ENCODE measurements around the gene RFXANK.
"Not testable (repeated sequence)": the region's sequence is repeated elsewhere in the genome, so short reads cannot be mapped to it uniquely, and the experiment has no call there.

Gene RFXANK

GRCh38 chr19:19192078-19192882 is at the start of gene RFXANK, which contains the start of gene BORCS8:
RFXANK (plus strand) TSS chr19:19192258; CDS start chr19:19193947, 1,689 bp downstream.
BORCS8 (minus strand) TSS chr19:19192152; CDS start chr19:19192117, 35 bp downstream.
- DNase-seq (ENCODE audit: low spot score) = peak; percentile 99

GRCh38 chr19:19142347-19142746 is 49.7 kb upstream of the RFXANK start:
- no peak for DNase-seq (ENCODE audit: low spot score)

- no peak for DNase-seq (ENCODE audit: low spot score)
These were observed 46.8 kb upstream of the RFXANK start for GRCh38 chr19:19145281-19145680.

GRCh38 chr19:19145684-19146608 is 46.1 kb upstream of the RFXANK start:
- DNase-seq (ENCODE audit: low spot score) = peak; percentile 60

- DNase-seq (ENCODE audit: low spot score) = no peak
These were observed 45.2 kb upstream of the RFXANK start for GRCh38 chr19:19146865-19147264.

- no peak for DNase-seq (ENCODE audit: low spot score)
These were observed 44.7 kb upstream of the RFXANK start for GRCh38 chr19:19147344-19147743.

- not testable (repeated sequence) for DNase-seq (ENCODE audit: low spot score)
These were observed 43.6 kb upstream of the RFXANK start for GRCh38 chr19:19148504-19148903.

- no peak for DNase-seq (ENCODE audit: low spot score)
These were observed 42.6 kb upstream of the RFXANK start for GRCh38 chr19:19149435-19149834.

GRCh38 chr19:19151418-19151817 is 40.6 kb upstream of the RFXANK start:
- DNase-seq (ENCODE audit: low spot score) = no peak

- no peak for DNase-seq (ENCODE audit: low spot score)
These were observed 39.2 kb upstream of the RFXANK start for GRCh38 chr19:19152668-19153384.

GRCh38 chr19:19154768-19155494 is 37.1 kb upstream of the RFXANK start:
- no peak for DNase-seq (ENCODE audit: low spot score)

- DNase-seq (ENCODE audit: low spot score) = no peak
These were observed 36.4 kb upstream of the RFXANK start for GRCh38 chr19:19155495-19156219.

GRCh38 chr19:19157808-19158207 is 34.2 kb upstream of the RFXANK start:
- no peak for DNase-seq (ENCODE audit: low spot score)

- no peak for DNase-seq (ENCODE audit: low spot score)
These were observed 32.5 kb upstream of the RFXANK start for GRCh38 chr19:19159534-19159933.

GRCh38 chr19:19160461-19161035 is 31.5 kb upstream of the RFXANK start:
- no peak for DNase-seq (ENCODE audit: low spot score)

GRCh38 chr19:19162495-19162894 is 29.6 kb upstream of the RFXANK start:
- no peak for DNase-seq (ENCODE audit: low spot score)

GRCh38 chr19:19165396-19165795 is 26.7 kb upstream of the RFXANK start:
- DNase-seq (ENCODE audit: low spot score) = no peak

GRCh38 chr19:19167612-19168011 is 24.4 kb upstream of the RFXANK start:
- DNase-seq (ENCODE audit: low spot score) = no peak

GRCh38 chr19:19169236-19170052 is 22.6 kb upstream of the RFXANK start:
- no peak for DNase-seq (ENCODE audit: low spot score)

Measured in Ammon's horn (tissue), 1 donor.